Activated naive CD8-positive, alpha-beta T cell (primary cell): Measurements from ENCODE around the gene KRT74.

Experiments
- H3K27ac Mint-ChIP-seq: one replicate; pipeline ENCODE4 v1.8.0; 2021; ENCODE audit warnings: mixed read lengths
- H3K27me3 Mint-ChIP-seq: one replicate; pipeline ENCODE4 v1.8.0; 2021; ENCODE audit warnings: mixed read lengths
- H3K36me3 Mint-ChIP-seq: one replicate; pipeline ENCODE4 v1.8.0; 2021; ENCODE audit warnings: mixed read lengths
- H3K4me1 Mint-ChIP-seq: one replicate; pipeline ENCODE4 v1.8.0; 2021; ENCODE audit warnings: low read depth, mixed read lengths
- H3K4me3 Mint-ChIP-seq: one replicate; pipeline ENCODE4 v1.8.0; 2021; ENCODE audit warnings: mild to moderate bottlenecking, mixed read lengths
- H3K9me3 Mint-ChIP-seq: one replicate; pipeline ENCODE4 v1.8.0; 2021; ENCODE audit warnings: low read depth, mixed read lengths

The KRT74 gene

DNA sequence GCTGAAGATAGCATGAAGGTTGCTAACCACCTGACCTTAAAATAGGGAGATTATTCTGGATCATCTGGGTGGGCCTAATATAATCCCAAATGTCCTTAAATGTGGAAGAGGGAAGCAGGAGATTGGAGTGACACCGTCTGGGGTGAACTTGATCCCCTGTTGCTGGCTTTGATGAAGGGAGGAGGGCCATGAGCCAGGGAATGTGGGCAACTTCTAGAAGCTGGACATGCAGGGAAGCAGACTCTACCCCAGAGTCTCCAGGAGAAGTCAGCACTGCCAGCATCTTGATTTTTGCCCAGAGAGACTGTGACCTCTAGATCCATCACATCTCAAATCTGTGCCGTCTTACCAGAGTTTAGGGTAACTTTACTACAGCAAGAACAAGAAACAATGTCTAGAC, 44.2 kb downstream of the KRT74 start:
- Mint-ChIP-seq H3K9me3 (no peaks in the 10 kb centered on the region), H3K27me3 (no peaks in the 10 kb centered on the region), H3K27ac (no peak overlapping the region), H3K36me3 (no peaks in the 10 kb centered on the region), H3K4me3 (no peak overlapping the region), H3K4me1 (no peaks in the 10 kb centered on the region)

DNA sequence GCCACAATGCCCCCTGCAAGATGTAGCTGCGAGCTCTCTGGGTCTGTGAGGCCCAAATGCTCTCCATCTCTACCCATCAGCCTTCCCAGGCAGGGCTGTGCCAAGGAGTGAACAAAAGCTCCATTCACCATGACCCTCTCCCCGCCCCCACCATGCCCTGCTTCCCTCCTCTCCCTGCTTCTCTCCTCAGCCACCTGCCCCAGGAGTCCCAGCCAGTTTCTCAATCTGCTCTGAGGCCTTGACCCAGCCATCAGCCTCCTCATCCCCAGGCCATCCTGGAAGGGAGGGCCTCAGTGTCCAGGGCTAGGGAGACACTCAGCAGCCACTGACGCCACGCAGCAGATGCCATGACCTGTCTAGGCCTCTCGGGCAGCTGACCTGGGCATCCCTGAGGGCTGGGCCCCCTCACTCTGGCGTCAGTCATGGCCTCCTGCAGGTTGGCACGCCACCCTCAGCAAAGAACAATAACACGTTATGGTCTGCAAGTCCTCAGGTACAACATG, 45.0 kb downstream of the KRT74 start:
- no peaks in the 10 kb centered on the region for H3K27me3 Mint-ChIP-seq
- H3K27ac Mint-ChIP-seq = no peak overlapping the region
- H3K4me1 Mint-ChIP-seq = no peaks in the 10 kb centered on the region
- no peak overlapping the region for H3K4me3 Mint-ChIP-seq
- H3K9me3 Mint-ChIP-seq = no peaks in the 10 kb centered on the region
- no peaks in the 10 kb centered on the region for H3K36me3 Mint-ChIP-seq

DNA sequence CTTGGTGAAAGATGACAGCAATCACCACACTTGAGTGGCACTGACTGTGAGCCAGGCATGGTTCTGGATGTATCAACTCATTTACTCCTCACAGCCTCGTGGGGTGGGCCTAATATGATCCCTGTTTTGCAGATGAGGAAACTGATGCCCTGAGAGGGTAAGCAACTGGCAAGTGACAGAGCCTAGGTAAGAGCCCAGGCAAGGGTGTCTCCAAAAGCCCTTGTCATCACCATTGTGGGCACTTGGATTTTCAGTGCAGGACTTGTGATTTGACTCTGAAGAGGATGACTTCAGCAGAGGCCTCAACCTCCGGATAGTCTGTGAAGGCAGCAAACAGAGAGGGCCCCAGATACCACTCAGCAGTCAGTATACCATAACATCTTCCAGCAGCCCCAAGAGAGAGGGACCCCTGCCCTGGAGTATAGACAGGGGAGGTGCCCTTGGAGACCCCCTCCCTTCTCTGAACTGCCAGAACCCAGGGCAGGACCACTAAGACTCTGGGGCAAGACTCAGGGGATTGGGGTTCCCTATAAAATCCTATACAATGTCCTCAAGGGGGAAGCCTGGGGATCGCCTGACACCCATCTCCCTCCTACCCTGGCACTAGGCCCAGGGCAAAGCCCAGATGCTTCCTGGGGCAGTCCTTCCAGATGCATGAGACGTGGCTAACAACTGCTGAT, 46.4 kb downstream of the KRT74 start:
- Mint-ChIP-seq H3K27me3 (no peaks in the 10 kb centered on the region), H3K4me3 (no peak overlapping the region), H3K4me1 (no peaks in the 10 kb centered on the region), H3K27ac (no peak overlapping the region), H3K36me3 (no peaks in the 10 kb centered on the region), H3K9me3 (no peaks in the 10 kb centered on the region)

DNA sequence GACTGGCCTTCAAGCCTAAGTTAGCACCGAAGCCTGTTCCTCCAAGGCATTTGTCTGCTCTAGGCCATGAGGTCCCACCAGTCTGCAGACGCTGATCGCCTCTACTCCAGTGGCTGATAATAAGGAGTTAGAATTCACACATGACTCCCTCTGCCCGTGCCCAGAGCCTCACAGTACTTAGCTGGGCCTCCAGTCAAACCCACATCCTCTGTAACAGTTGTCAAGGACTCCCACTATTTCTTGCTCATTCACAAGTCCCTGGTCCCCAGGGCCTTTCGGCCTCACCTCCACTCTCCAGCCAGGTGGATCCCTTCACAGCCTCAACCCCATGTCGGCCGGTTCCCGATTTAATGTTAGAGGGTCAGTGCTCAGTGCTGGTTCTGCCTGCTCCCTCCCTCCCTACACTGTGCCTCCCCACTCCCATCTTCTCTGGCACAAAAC, 47.1 kb downstream of the KRT74 start:
- H3K27me3 Mint-ChIP-seq = no peaks in the 10 kb centered on the region
- H3K27ac Mint-ChIP-seq = no peak overlapping the region
- no peak overlapping the region for H3K4me3 Mint-ChIP-seq
- H3K36me3 Mint-ChIP-seq = no peaks in the 10 kb centered on the region
- no peaks in the 10 kb centered on the region for H3K9me3 Mint-ChIP-seq
- no peaks in the 10 kb centered on the region for H3K4me1 Mint-ChIP-seq

DNA sequence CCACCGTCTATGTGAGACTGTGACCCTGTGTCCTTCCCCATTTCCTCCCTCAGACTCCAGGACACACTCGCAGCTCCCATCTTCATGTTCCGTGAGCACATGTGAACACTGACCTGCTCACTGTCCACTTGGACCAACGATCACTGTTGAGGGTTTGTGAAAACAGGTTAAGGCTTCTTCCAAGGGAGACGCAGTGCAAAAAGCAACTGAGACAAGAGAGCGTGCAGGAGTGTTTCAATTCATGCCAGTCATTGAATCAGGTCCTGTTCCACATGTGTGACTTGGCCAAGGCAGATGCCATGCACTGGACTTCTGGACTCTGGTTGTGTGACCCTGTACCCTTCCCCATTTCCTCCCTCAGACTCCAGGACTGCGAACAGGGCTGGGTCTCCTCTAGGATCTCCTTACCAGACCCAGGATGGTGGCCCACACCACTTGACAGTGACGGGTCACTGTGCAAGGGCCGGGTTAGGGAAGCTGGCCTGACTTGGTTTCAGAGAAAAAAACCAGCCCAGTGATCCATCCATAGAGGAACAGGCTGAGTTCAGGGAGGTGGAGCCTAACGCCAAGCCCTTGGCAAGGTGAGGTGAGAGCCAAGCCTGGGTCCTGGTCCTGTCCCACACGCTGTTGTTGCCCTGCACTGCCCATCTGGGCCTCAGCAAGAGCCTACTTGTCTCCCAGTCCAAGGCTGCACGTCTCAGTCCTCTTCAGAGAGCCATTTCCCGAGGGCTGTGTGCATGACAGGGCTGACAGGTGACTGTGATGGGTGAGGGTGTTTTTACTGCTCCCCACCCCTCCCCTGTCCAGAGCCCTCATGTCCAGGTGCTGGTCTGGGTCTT, 47.8 kb downstream of the KRT74 start:
- no peak overlapping the region for H3K27ac Mint-ChIP-seq
- no peaks in the 10 kb centered on the region for H3K27me3 Mint-ChIP-seq
- H3K9me3 Mint-ChIP-seq = no peaks in the 10 kb centered on the region
- no peaks in the 10 kb centered on the region for H3K36me3 Mint-ChIP-seq
- no peak overlapping the region for H3K4me3 Mint-ChIP-seq
- H3K4me1 Mint-ChIP-seq = no peaks in the 10 kb centered on the region

DNA sequence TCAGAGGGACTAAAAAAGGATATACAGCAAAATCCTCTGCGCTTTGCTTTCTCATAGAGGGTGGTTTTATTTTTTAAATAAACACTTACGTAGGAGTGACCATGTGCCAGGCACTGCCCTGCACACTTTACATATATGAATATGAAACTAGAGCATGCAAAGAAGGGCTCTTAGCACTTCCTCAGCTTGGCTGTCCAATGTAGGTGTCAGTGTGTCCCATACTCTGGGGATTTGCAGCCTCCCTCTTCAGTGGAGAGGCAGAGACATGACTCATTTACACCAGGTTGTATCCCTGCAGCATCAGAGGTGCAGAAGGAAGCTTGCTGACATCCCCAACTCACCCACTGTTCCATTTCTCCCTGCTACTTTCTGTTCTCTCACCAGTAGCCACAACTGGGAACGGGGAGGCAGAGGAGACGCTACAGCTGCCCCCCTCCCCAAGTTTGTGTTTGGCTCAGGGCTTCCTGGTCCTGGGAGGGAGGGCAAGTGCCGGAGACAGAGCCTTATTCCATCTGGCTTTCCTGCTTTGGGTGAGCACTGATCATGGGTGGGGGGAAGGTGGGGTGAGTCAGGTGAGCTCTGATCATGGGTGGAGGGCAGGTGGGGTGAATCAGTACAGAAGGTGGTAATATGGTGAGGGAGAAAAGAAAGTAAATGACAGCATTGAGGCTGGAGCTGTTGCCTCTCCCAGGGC, 48.6 kb downstream of the KRT74 start:
- Mint-ChIP-seq H3K9me3 (no peaks in the 10 kb centered on the region), H3K27ac (no peak overlapping the region), H3K4me1 (no peaks in the 10 kb centered on the region), H3K4me3 (no peak overlapping the region), H3K36me3 (no peaks in the 10 kb centered on the region), H3K27me3 (no peaks in the 10 kb centered on the region)

- Mint-ChIP-seq H3K27ac (no peak overlapping the region), H3K4me3 (no peak overlapping the region), H3K36me3 (no peaks in the 10 kb centered on the region), H3K27me3 (no peaks in the 10 kb centered on the region), H3K9me3 (no peaks in the 10 kb centered on the region), H3K4me1 (no peaks in the 10 kb centered on the region)
Measured at GRCh38 chr12:52524241-52524897, 49.3 kb downstream of the KRT74 start.

GRCh38 chr12:52523824-52524223, 49.8 kb downstream of the KRT74 start:
- no peak overlapping the region for H3K4me3 Mint-ChIP-seq
- H3K27ac Mint-ChIP-seq = no peak overlapping the region
- no peaks in the 10 kb centered on the region for H3K4me1 Mint-ChIP-seq
- H3K36me3 Mint-ChIP-seq = no peaks in the 10 kb centered on the region
- no peaks in the 10 kb centered on the region for H3K9me3 Mint-ChIP-seq
- no peaks in the 10 kb centered on the region for H3K27me3 Mint-ChIP-seq

- no peaks in the 10 kb centered on the region for H3K36me3 Mint-ChIP-seq
- H3K4me1 Mint-ChIP-seq = no peaks in the 10 kb centered on the region
- no peak overlapping the region for H3K4me3 Mint-ChIP-seq
- no peak overlapping the region for H3K27ac Mint-ChIP-seq
- H3K27me3 Mint-ChIP-seq = no peaks in the 10 kb centered on the region
- H3K9me3 Mint-ChIP-seq = no peaks in the 10 kb centered on the region
Measured at GRCh38 chr12:52522346-52523011, 51.2 kb downstream of the KRT74 start.

DNA sequence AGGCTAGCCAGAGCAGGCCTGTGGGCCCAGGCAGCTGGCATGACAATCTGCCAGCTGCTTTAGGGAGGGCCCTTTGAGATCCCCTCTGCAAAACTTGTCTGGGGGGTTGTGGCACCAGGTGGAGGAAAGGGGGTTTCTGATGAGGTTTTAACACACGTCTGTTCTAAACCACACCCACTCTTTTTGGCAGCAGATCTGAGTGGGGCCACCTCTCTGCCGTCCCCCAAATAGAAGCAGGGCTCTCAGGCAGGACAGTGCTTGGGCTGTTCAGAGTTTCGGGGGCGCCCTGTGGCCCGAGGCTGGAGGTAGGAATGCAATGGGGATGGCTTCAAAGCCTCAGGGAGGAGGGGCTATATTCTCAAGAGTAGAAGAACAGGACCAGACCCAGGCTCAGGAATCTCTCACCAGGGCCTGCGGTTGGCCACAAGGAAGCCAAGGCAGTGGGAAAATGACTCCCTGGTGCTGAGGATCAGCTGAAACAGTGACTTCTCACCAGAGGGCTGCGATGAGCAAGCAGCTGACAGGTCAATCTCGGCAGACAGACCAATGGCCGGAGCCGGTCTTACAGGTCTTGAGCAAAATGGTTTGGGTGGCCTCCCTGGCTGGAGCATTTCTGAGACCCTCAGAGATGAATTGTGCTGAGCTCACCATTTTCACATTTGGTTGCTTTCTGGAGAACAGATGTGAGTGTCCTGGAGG, 51.9 kb downstream of the KRT74 start:
- Mint-ChIP-seq H3K4me3 (no peak overlapping the region), H3K27me3 (no peaks in the 10 kb centered on the region), H3K9me3 (no peaks in the 10 kb centered on the region), H3K36me3 (no peaks in the 10 kb centered on the region), H3K27ac (no peak overlapping the region), H3K4me1 (no peaks in the 10 kb centered on the region)

- no peak overlapping the region for H3K4me3 Mint-ChIP-seq
- H3K27me3 Mint-ChIP-seq = no peaks in the 10 kb centered on the region
- H3K4me1 Mint-ChIP-seq = no peaks in the 10 kb centered on the region
- no peaks in the 10 kb centered on the region for H3K9me3 Mint-ChIP-seq
- H3K36me3 Mint-ChIP-seq = no peaks in the 10 kb centered on the region
- no peak overlapping the region for H3K27ac Mint-ChIP-seq
Measured at GRCh38 chr12:52521175-52521567, 52.5 kb downstream of the KRT74 start.

- Mint-ChIP-seq H3K27me3 (no peaks in the 10 kb centered on the region), H3K4me3 (no peak within 1 kb of the TSS), H3K27ac (no peak within 1 kb of the TSS), H3K36me3 (no peaks in the 10 kb centered on the region), H3K9me3 (no peaks in the 10 kb centered on the region), H3K4me1 (no peaks in the 10 kb centered on the region)
Measured at GRCh38 chr12:52519826-52520662, 53.6 kb downstream of the KRT74 start, which contains the start of gene KRT5. Gene KRT5 (minus strand): TSS chr12:52520394. CDS start chr12:52520296, 98 bp downstream.

DNA sequence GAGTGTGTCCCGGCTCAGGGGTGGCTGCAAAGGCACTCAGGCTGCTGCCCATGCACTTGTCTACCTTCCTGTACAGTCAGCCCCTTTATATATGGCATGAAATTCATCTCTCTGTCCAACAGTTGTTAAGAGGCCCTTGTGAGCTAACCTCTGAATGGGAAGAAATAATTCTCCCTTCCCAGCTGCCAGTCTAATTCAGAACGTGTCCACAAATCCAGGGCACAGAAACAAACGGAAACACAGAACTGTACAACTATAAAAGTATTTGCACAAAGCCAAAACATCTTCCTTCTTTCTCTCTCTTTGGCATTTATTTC, 54.3 kb downstream of the KRT74 start:
- no peaks in the 10 kb centered on the region for H3K9me3 Mint-ChIP-seq
- peaks cover under 1% of the 10 kb centered on the region for H3K27me3 Mint-ChIP-seq
- H3K27ac Mint-ChIP-seq = no peak overlapping the region
- H3K4me1 Mint-ChIP-seq = no peaks in the 10 kb centered on the region
- no peak overlapping the region for H3K4me3 Mint-ChIP-seq
- no peaks in the 10 kb centered on the region for H3K36me3 Mint-ChIP-seq
